Esophagus squamous epithelium (tissue), 4 donors: ENCODE results near the gene MRM2.

Source experiments
- POLR2A ChIP-seq, 4 donors: fragments of 450-650 bp; IDR thresholded peaks; one replicate each; pipeline ENCODE4 v1.6.1; 2017; ENCODE audit warnings: antibody characterized with exemption in 4 of 4, mild to moderate bottlenecking in 4 of 4, moderate library complexity in 3 of 4
- TF ChIP-seq, protein P1 (sequence below), 6 experiments: fragments of 450-650 bp in 4 of 6; fragments of 200-600 bp in 2 of 6; sonication (generic) in 2 of 6; IDR thresholded peaks; one replicate each; pipeline ENCODE4 v1.5.1; 2016 to 2019; ENCODE audit warnings: antibody characterized with exemption in 6 of 6, mild to moderate bottlenecking in 4 of 6, moderate library complexity in 4 of 6

DNA sequence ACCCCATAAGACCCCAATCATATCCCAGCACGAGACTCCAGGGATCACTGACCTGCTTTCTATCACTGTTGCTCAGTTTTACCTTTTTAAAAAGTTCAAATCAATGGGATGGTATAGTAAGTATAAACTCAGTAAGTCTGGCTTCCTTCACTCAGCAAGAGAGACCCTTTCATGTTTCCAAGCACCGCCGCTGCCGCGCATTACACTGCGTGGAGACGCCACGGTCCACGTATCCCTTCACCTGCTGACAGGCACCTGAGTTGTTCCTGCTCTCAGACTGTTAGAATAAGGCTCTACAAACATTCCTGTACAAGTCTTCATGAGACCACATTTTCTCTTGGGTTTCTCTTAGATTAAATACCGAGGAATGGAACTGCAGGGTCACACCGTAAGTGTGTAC is 37.6 kb downstream of the MRM2 start:
- TF ChIP-seq, protein P1, sequence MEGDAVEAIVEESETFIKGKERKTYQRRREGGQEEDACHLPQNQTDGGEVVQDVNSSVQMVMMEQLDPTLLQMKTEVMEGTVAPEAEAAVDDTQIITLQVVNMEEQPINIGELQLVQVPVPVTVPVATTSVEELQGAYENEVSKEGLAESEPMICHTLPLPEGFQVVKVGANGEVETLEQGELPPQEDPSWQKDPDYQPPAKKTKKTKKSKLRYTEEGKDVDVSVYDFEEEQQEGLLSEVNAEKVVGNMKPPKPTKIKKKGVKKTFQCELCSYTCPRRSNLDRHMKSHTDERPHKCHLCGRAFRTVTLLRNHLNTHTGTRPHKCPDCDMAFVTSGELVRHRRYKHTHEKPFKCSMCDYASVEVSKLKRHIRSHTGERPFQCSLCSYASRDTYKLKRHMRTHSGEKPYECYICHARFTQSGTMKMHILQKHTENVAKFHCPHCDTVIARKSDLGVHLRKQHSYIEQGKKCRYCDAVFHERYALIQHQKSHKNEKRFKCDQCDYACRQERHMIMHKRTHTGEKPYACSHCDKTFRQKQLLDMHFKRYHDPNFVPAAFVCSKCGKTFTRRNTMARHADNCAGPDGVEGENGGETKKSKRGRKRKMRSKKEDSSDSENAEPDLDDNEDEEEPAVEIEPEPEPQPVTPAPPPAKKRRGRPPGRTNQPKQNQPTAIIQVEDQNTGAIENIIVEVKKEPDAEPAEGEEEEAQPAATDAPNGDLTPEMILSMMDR (IDR thresholded peaks at IDR 0.05): no peak
- no peak for TF ChIP-seq POLR2A (IDR thresholded peaks at IDR 0.05)
